Measurements from ENCODE around the gene NAA25. TPM values are rescaled to one million over a fixed set of nuclear protein-coding genes. Genes with fewer than 3 reads are reported as not detected.

The NAA25 gene
- total and polyA plus RNA-seq, 9 of the 15 experiments (the other 6 are each of a cell fraction or from before 2014, with no cell fraction given): 26.6 to 59.6 (median 48.9) TPM

DNA sequence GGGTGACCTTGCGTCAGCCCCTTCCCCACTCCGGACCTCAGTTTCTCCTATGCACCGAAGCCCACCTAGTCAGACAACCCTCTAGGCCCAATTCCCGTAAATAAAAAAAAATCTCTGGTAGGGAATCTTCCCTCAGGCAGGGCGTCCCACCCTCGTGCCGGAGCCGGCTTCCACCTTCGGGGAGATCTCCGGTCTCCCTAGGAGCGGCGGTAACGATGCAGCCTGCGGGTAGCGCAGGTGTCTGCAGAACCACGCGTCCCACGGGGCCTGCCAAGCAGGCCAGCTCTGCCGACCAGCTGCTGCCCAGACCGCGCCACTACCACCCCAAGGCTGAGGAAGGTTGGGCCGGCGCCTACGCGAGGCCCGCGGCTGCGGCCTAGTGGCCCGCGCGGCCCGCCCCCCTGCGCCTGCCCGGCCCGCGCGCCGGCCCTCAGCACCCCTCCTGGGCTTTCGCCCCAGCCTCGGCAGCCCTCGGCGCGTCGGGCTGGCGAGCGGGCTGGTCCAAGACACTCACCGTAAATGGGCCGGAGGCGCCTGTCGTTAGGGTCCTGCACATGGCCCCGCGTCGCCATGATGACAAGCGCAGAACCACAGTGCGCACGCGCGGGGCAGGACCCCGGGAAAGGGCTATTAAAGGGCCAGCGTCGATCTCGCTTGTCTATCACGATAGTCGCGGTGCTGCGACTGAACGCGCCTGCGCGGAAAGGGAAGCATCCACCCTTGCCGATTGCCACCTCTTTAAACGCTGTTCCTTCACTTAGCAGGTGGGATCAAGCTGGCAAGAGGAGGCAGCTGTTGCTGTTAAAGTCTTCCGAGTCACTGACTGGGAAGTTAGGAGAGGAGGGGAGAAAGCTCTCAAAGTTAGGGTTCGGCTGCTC lies at the start of gene NAA25 (continued):
- TF ChIP-seq, protein P1, sequence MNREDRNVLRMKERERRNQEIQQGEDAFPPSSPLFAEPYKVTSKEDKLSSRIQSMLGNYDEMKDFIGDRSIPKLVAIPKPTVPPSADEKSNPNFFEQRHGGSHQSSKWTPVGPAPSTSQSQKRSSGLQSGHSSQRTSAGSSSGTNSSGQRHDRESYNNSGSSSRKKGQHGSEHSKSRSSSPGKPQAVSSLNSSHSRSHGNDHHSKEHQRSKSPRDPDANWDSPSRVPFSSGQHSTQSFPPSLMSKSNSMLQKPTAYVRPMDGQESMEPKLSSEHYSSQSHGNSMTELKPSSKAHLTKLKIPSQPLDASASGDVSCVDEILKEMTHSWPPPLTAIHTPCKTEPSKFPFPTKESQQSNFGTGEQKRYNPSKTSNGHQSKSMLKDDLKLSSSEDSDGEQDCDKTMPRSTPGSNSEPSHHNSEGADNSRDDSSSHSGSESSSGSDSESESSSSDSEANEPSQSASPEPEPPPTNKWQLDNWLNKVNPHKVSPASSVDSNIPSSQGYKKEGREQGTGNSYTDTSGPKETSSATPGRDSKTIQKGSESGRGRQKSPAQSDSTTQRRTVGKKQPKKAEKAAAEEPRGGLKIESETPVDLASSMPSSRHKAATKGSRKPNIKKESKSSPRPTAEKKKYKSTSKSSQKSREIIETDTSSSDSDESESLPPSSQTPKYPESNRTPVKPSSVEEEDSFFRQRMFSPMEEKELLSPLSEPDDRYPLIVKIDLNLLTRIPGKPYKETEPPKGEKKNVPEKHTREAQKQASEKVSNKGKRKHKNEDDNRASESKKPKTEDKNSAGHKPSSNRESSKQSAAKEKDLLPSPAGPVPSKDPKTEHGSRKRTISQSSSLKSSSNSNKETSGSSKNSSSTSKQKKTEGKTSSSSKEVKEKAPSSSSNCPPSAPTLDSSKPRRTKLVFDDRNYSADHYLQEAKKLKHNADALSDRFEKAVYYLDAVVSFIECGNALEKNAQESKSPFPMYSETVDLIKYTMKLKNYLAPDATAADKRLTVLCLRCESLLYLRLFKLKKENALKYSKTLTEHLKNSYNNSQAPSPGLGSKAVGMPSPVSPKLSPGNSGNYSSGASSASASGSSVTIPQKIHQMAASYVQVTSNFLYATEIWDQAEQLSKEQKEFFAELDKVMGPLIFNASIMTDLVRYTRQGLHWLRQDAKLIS (CRISPR knock-in tag; IDR thresholded peaks at IDR 0.05): no peak; the same call in none of the 2 replicates
- TF ChIP-seq POLR2G (IDR thresholded peaks at IDR 0.05; ENCODE audit: low read depth, low read length): peak; percentile 85
- no peak for TF ChIP-seq ZNF253 (CRISPR knock-in tag; conservative IDR thresholded peaks at IDR 0.05)
- peak; percentile 84 for TF ChIP-seq ZNF232 (CRISPR knock-in tag; IDR thresholded peaks at IDR 0.05)
- no peak for TF ChIP-seq KAT7 (CRISPR knock-in tag; IDR thresholded peaks at IDR 0.05; ENCODE audit: borderline replicate concordance)
- TF ChIP-seq, protein P2, sequence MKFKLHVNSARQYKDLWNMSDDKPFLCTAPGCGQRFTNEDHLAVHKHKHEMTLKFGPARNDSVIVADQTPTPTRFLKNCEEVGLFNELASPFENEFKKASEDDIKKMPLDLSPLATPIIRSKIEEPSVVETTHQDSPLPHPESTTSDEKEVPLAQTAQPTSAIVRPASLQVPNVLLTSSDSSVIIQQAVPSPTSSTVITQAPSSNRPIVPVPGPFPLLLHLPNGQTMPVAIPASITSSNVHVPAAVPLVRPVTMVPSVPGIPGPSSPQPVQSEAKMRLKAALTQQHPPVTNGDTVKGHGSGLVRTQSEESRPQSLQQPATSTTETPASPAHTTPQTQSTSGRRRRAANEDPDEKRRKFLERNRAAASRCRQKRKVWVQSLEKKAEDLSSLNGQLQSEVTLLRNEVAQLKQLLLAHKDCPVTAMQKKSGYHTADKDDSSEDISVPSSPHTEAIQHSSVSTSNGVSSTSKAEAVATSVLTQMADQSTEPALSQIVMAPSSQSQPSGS (CRISPR knock-in tag; IDR thresholded peaks at IDR 0.05): no peak
- TF ChIP-seq YBX1 (IDR thresholded peaks at IDR 0.05): no peak
- TF ChIP-seq, protein P3, sequence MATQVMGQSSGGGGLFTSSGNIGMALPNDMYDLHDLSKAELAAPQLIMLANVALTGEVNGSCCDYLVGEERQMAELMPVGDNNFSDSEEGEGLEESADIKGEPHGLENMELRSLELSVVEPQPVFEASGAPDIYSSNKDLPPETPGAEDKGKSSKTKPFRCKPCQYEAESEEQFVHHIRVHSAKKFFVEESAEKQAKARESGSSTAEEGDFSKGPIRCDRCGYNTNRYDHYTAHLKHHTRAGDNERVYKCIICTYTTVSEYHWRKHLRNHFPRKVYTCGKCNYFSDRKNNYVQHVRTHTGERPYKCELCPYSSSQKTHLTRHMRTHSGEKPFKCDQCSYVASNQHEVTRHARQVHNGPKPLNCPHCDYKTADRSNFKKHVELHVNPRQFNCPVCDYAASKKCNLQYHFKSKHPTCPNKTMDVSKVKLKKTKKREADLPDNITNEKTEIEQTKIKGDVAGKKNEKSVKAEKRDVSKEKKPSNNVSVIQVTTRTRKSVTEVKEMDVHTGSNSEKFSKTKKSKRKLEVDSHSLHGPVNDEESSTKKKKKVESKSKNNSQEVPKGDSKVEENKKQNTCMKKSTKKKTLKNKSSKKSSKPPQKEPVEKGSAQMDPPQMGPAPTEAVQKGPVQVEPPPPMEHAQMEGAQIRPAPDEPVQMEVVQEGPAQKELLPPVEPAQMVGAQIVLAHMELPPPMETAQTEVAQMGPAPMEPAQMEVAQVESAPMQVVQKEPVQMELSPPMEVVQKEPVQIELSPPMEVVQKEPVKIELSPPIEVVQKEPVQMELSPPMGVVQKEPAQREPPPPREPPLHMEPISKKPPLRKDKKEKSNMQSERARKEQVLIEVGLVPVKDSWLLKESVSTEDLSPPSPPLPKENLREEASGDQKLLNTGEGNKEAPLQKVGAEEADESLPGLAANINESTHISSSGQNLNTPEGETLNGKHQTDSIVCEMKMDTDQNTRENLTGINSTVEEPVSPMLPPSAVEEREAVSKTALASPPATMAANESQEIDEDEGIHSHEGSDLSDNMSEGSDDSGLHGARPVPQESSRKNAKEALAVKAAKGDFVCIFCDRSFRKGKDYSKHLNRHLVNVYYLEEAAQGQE (IDR thresholded peaks at IDR 0.05; ENCODE audit: borderline replicate concordance): no peak
- TF ChIP-seq, protein P3 (CRISPR knock-in tag; IDR thresholded peaks at IDR 0.05; ENCODE audit: low read depth): no peak
- TF ChIP-seq ZNF41 (CRISPR knock-in tag; conservative IDR thresholded peaks at IDR 0.05): no peak
- TF ChIP-seq, protein P4, sequence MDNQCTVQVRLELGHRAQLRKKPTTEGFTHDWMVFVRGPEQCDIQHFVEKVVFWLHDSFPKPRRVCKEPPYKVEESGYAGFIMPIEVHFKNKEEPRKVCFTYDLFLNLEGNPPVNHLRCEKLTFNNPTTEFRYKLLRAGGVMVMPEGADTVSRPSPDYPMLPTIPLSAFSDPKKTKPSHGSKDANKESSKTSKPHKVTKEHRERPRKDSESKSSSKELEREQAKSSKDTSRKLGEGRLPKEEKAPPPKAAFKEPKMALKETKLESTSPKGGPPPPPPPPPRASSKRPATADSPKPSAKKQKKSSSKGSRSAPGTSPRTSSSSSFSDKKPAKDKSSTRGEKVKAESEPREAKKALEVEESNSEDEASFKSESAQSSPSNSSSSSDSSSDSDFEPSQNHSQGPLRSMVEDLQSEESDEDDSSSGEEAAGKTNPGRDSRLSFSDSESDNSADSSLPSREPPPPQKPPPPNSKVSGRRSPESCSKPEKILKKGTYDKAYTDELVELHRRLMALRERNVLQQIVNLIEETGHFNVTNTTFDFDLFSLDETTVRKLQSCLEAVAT (IDR thresholded peaks at IDR 0.05): no peak
